ENCODE data around the gene TSR3. TPM values are rescaled to one million over a fixed set of nuclear protein-coding genes. Genes with fewer than 3 reads are reported as not detected.

Gene TSR3
- total and polyA plus RNA-seq, 12 donors: 41.5 to 83.4 (median 56.0) TPM

DNA sequence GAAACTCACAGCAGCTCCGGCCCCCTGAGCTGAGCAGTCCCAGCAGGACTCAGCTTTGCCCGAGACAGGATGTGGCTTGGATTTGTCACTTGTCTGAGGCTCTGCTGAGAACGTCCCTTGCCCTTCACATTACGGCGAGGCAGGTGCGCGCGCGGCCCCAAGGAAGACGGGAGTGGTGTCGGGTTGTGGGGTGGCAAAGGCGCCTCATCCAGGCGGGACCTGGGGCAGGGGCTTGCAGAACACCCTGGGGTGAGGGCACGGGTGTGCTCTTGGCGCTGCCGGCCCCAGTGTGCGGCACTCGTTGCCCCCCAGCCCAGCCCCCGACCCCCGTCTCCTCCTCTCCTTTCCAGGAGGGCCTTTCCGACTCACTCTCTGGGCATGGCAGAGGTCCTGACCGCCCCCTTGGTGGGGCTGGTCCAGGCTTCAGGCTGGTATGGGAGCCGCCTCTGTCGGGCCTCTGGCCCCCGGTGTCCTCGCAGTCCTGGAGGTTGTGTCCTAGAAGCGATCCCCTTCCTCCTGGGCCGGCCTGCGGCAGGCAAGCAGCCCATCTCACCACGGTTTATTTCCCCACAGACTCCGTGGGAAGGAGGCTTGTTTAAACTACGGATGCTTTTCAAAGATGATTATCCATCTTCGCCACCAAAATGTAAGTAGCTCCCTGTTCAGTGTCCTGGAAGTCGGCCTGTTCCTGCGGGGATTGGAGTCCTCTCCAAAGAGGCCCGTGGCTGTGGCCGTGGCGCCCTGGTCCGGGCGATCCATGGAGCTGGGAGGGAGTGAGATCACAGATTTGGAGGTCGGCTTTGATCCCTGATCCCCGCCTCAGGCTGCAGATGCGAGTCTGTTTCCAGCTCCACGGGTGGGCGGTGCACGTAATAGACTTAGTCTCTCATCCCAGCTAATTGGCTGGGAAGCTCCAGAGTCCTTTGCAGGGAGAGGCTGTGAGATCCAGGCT, 36.3 kb downstream of the TSR3 start:
- no peaks in the 10 kb centered on the region for H3K27me3 ChIP-seq

DNA sequence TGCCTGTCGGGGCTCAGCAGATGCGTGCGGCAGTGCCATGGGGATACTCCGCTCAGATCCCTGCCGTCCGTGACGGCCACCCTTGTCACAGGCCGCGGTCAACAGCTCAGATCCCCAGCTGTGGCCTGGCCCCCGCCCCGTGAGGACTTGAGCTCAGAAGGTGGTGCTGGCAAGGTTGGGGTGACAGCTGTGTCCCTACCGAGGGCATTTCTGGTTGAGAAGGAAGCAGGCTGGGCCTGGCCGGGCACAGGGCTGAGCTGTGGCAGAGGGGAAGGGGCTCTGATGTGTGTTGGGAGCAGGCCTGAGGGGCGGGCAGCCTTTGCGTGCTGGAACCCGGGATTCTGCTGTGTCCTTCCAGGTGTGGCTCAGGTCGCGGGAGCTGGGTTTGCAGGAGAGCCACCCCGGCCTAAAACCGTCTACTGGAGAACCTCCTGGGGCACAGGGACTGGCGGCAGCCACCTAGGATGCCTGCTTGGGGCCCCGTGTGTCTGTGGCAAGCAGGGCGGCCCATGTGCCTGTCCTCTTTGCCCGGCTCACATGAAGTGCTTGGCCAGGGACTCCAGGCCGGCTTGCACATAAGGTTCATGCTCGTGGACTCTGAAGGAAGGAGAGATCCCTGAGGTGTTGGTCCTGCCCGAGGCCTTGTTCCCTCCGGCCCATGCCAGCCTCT, 37.1 kb downstream of the TSR3 start:
- TF ChIP-seq, protein P1, sequence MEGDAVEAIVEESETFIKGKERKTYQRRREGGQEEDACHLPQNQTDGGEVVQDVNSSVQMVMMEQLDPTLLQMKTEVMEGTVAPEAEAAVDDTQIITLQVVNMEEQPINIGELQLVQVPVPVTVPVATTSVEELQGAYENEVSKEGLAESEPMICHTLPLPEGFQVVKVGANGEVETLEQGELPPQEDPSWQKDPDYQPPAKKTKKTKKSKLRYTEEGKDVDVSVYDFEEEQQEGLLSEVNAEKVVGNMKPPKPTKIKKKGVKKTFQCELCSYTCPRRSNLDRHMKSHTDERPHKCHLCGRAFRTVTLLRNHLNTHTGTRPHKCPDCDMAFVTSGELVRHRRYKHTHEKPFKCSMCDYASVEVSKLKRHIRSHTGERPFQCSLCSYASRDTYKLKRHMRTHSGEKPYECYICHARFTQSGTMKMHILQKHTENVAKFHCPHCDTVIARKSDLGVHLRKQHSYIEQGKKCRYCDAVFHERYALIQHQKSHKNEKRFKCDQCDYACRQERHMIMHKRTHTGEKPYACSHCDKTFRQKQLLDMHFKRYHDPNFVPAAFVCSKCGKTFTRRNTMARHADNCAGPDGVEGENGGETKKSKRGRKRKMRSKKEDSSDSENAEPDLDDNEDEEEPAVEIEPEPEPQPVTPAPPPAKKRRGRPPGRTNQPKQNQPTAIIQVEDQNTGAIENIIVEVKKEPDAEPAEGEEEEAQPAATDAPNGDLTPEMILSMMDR (IDR thresholded peaks at IDR 0.05): no peak
- Histone ChIP-seq H3K36me3 (peaks cover 0 to 77% (median 54%) of the 10 kb centered on the region in 9 donors), H3K4me3 (no peak overlapping the region), H3K4me1 (peaks cover 21 to 45% (median 35%) of the 10 kb centered on the region in 9 donors), H3K27ac (no peak overlapping the region), H3K27me3 (no peaks in the 10 kb centered on the region), H3K9me3 (no peaks in the 10 kb centered on the region)
- 86 to 88% methylated on average over 28 of the region's 28 CpGs for WGBS, 2 donors
- ATAC-seq: no peak
- intact Hi-C loops (cut with DNase I): loop anchor here in 2 of 10 donors (5.0 to 10.0 kb wide), 3 partner anchors 38 to 98 kb away; partner anchors contain the start of genes GNPTG (in 1 of the 2), TSR3 (in 1 of the 2) and UNKL (in 1 of the 2)
- DNase-seq: no peak

More for the DNA sequence above, 36.3 kb downstream of the TSR3 start:
- no peak overlapping the region for H3K27ac ChIP-seq
- intact Hi-C loops (cut with DNase I): loop anchor here in 1 of 10 donors (10.0 kb wide), 1 partner anchor 89 kb away; no protein-coding TSS in a partner anchor
- ATAC-seq (no peak), DNase-seq (no peak)
- peaks cover 21 to 42% (median 33%) of the 10 kb centered on the region in 9 donors for H3K4me1 ChIP-seq
- H3K4me3 ChIP-seq: no peak overlapping the region
- H3K36me3 ChIP-seq: peaks cover 0 to 85% (median 62%) of the 10 kb centered on the region in 9 donors
- no peaks in the 10 kb centered on the region for H3K9me3 ChIP-seq
- TF ChIP-seq, protein P1 (IDR thresholded peaks at IDR 0.05): no peak
- 84% methylated on average over 44 to 46 of the region's 46 CpGs for WGBS, 2 donors

DNA sequence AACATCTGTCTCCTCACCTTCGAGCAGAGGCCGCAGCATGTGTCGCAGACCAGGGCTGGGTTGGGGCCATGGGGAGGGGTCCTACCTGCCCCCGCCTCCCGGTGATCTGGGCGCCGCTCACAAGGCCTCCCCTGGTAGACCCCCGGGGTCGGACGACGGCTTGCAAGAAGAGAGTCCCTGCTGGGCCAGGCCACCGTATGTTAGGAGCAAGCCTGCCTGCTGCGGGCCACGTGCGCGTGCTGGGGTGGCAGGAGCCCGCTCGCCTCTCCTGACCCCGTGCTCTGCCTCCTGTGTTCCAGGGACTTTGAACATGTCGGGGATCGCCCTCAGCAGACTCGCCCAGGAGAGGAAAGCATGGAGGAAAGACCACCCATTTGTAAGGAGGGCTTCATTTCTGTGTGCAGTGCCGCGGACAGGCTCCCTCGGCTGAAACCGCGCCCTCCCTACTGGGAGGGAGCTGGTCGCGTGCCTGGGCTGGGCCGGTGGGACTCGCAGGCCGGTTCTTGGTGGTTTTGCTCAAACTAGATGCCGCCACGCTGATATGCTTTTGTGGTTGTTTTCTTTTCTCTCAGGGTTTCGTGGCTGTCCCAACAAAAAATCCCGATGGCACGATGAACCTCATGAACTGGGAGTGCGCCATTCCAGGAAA, 37.8 kb downstream of the TSR3 start:
- peaks cover 0 to 70% (median 47%) of the 10 kb centered on the region in 9 donors for H3K36me3 ChIP-seq
- TF ChIP-seq, protein P1 (IDR thresholded peaks at IDR 0.05): no peak
- intact Hi-C loops (cut with DNase I): loop anchor here in 2 of 10 donors (5.0 to 10.0 kb wide), 3 partner anchors 38 to 98 kb away; partner anchors contain the start of genes GNPTG (in 1 of the 2), TSR3 (in 1 of the 2) and UNKL (in 1 of the 2)
- no peak for DNase-seq
- no peak overlapping the region for H3K4me3 ChIP-seq
- H3K27me3 ChIP-seq: no peaks in the 10 kb centered on the region
- H3K4me1 ChIP-seq: peaks cover 21 to 45% (median 35%) of the 10 kb centered on the region in 9 donors
- no peaks in the 10 kb centered on the region for H3K9me3 ChIP-seq
- peak overlapping the region in 1 of 10 donors; percentile 98 for H3K27ac ChIP-seq
- WGBS, 2 donors: 86 to 87% methylated on average over 38 of the region's 38 CpGs
- no peak for ATAC-seq

Measured in heart right ventricle (tissue), 16 donors.